Measurements from ENCODE around the gene IFT80.
"Not testable (repeated sequence)": the region's sequence is repeated elsewhere in the genome, so short reads cannot be mapped to it uniquely, and the experiment has no call there.

Gene IFT80

GRCh38 chr3:160355826-160356225 is 43.2 kb downstream of the IFT80 start:
- no peak for DNase-seq

- DNase-seq: no peak
Observed at GRCh38 chr3:160346511-160346910, 52.5 kb downstream of the IFT80 start.

DNA sequence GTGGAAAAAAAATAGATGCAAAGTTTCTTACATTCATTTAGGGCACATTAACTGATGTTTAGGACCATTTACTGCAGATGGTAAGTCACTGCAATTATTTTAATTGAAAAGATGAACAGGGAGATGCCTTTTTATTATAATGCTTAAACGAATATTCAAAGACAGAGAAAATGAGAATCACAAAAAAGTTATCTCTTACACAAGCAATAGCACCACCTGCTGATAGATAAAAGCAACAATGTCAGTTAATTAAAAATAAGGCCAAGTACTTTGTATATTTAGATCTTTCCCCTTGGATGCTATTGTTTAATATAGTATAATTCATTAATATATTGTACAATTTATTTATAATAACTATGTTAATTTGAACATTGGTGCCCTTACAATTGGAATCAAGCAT is 55.9 kb downstream of the IFT80 start:
- DNase-seq: peak; percentile 30

DNA sequence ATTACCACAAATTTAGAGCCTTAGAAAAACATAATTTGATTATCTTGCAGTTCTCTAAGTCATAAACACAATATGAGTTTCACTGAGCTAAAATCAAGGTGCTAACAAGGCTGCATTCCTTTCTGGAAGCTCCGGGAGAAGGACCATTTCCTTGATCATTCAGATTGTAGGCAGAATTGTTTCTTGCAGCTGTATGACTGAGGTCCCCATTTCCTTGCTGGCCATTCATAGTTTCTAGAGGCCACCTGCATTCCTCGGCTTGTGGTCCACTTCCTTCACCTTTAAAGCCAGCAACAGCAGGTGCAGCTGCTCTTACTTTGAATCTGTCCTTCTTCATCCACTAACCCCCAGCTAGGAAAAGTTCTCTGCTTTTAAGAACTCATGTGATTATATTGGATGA is 58.7 kb downstream of the IFT80 start:
- DNase-seq: no peak

GRCh38 chr3:160331127-160331937 is 67.7 kb downstream of the IFT80 start:
- DNase-seq: no peak

- DNase-seq: no peak
Observed at GRCh38 chr3:160330690-160331089, 68.3 kb downstream of the IFT80 start.

DNA sequence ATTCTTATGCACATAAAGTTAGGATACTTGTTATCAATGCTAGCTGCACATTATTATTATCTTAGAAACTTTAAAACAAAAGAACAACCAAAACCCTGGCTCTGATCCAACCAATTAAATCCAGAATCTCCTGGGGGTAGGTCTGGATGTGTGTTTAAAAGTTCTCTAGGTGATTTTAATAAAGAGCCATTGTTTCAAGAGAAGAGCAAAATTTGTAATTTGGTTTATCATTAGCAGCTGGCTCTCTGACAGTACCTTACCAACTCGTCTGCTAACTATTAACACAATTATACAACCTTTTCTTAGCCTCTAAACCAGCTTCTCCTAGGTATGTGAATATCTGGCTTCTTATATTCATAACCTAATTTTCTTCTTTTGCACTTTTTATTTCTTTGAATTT is 68.9 kb downstream of the IFT80 start:
- DNase-seq: no peak

GRCh38 chr3:160326286-160326685 is 72.7 kb downstream of the IFT80 start:
- not testable (repeated sequence) for DNase-seq

- DNase-seq: not testable (repeated sequence)
Observed at GRCh38 chr3:160321821-160322220, 77.2 kb downstream of the IFT80 start.

GRCh38 chr3:160319322-160319721 is 79.7 kb downstream of the IFT80 start:
- no peak for DNase-seq

DNA sequence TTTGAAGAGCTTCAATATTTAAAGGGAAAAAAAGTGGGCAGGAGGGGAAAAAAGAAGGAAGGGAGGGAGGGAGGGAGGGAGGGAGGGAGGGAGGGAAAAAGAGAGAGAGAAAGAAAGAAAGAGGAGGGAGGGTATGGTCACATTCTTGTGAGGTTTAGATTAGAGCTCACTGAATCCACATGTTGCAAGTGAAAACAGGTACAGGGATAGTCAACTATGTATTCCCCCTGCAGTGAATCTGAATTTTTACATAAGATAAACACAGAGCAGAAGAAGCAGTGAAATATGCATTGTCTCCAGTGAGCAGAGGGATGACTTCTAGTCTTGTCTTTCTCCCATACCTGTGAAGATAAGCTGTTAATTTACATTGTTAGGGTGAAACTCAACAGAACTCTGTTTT is 84.0 kb downstream of the IFT80 start:
- no peak for DNase-seq

DNA sequence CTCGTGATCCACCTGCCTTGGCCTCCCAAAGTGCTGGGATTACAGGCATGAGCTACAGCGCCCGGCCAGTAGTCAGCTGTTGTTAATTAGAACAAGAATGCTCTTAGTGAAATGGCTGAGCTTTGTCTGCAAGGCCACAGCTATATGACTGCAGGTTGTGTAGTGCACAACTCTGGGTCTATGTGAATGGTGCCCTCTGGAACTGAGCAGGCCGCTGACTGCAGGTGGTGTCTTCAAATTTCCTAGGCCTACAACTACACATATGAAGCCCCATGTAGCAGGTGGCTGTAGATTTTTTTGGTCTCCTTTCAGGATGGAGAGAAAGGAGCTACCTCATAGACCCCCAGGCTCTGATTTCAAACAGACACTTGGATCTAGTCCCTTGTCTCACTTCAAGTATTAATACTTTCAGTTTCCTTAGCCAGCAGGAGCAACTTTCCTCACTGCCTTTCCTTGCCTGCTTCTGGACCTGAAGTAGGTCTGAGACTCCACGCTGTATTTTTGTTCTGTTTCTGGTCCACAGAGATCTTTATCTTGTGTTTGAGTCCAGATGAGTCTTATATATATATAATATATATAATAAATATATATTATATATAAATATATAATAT is 86.9 kb downstream of the IFT80 start:
- no peak for DNase-seq

GRCh38 chr3:160302806-160303205 is 96.2 kb downstream of the IFT80 start:
- DNase-seq: no peak

GRCh38 chr3:160296591-160296990 is 102.4 kb downstream of the IFT80 start:
- no peak for DNase-seq

- DNase-seq: no peak
Observed at GRCh38 chr3:160291909-160292299, 107.1 kb downstream of the IFT80 start.

DNA sequence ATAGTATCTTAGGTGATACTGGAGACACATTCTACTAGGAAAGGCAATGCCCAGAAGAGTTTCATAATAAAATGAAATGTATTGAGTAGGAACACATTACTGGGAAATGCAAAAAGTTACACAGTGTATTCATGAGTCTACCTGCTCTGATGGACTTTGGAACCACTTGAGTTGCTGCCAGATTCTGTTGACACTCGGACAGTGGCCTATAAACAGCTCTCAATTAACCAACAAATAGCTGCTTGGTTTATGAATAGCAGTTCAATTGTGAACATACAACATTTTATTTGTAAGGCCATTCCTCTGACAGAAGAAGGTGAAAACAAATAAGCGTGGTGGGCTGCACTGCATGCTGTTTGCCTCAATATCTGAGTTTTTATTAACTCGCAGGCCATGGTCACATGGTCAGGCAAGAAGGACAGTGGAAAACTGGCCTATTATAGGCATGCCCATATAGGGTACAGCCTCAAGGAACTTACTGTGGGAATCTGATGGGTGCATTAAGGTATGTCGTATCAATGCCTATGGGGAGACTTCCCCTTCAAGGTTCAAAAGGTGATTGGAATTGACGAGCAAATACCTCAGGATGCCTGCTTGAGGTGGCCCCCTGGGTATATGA is 107.6 kb downstream of the IFT80 start:
- no peak for DNase-seq

DNA sequence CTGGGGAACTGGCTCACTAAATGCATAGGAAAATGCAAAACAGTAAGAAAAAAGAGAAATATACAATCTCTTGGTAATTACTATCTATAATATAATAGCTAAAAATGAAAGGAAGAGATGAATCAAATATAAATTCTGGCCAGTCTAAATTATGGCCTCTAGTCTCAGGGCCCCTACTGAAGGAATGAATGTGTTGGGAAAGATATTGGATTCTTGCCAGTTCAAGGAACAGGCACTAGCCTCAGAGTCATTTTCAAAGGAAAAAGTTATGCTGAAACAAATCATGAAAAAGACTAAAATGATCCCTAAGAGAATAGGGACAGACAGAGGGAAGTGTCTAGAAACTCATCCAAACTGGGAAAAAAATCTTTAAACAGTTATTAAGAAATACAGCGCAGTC is 111.4 kb downstream of the IFT80 start:
- no peak for DNase-seq

GRCh38 chr3:160286231-160286630 is 112.8 kb downstream of the IFT80 start:
- no peak for DNase-seq

DNA sequence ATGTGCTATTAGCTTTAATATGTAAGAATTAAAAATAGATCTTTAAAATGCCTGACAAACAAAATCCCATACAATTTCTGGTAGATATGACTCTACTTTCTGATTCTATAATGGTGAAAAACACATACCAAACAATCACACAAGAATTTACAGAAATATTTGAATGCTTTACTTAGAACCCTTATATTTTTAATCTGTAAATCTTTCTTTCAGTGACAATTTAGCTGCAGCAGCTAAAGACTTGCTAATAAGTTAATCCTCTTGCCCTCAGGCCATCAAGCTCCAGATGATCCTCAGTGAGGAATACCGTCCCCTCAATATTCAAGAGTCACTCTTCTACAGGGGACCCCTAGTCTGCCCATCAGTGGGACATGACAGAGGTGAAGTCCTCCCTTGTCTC is 118.2 kb downstream of the IFT80 start:
- DNase-seq: no peak

GRCh38 chr3:160279657-160280056 is 119.4 kb downstream of the IFT80 start:
- no peak for DNase-seq

DNA sequence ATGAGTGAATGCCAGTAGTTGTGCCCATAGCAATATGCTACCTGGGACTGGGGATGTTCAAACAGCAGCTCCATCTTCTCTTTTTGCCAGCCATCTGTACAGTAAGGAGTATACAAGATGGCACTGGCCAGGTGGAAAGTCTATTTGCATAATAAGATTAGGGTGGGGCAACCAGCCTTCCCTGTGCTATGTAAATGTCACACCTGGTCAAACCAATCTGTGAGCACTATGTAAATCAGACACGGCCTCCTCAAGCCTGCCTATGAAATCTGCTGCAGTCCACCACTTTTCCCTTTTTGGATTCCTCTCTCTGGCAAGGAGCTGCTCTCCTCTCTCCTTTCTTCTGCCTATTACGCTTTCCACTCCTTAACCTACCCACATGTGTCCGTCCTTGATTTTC is 120.8 kb downstream of the IFT80 start:
- DNase-seq: peak; percentile 70

GRCh38 chr3:160265088-160265487 is 133.9 kb downstream of the IFT80 start:
- no peak for DNase-seq

DNA sequence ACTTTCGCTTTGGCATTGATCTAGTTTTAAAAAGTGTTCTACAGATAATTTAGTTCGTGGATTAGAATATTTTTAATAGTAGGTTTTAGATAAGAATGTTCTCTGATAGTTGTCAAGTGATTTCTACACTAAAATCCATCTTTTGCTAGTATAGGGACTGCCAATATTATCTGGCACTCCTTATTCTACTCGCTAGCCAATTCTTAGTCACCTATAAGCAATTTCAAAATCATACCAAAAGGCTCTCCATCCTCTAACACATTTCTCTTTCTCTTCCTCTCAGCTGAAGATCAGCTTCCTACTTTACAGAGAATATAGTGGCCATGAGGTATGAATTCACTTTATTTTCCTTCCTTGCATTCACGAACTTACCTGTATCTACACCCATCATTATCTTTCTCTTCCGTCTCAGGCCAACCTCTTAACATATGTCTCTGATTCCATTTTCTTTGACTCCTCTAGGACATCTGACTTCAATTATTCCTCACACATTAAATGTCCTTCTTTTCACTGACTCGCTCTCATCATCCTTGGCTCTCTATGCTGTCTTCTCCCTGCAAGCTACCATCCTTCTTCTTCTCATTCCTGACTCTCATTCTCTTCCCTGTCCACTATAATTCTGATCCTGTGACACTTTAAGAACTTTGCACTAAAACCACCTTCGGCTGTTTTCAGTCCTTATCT is 138.3 kb downstream of the IFT80 start:
- no peak for DNase-seq

- no peak for DNase-seq
Observed at GRCh38 chr3:160259589-160259988, 139.4 kb downstream of the IFT80 start.

All from NCI-H524 treated with DMSO at 0.1 percent for 48 hours (cell line).